ENCODE measurements around the gene DNAJC13.
"Not testable (repeated sequence)": the region's sequence is repeated elsewhere in the genome, so short reads cannot be mapped to it uniquely, and the experiment has no call there.

Gene DNAJC13

DNA sequence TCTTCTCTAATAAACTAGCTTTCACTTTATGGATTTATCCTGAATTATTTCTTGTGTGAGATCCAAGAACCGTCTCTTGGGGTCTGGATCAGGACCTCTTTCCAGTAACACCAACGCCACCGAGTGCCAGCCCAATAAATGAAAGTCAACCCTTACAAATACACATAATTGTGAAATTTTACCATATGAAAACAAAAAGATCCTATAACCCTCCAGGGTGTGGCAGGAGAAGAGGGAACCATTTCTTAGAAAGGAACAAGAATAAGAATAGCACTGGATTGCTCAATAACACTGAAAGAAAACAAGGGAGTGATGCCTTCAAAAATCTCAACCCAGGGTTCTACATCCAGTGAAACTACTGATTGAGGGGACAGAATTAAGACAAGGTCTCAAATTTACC, 128.2 kb downstream of the DNAJC13 start:
- Histone ChIP-seq H3K36me3 (ENCODE audit: insufficient read depth, low read length) (peaks cover 1% of the 10 kb centered on the region), H3K27ac (no peak overlapping the region), H3K4me3 (no peak overlapping the region), H3K9ac (ENCODE audit: insufficient read length) (no peak overlapping the region), H3K9me3 (ENCODE audit: low read depth, low read length) (no peaks in the 10 kb centered on the region)
- DNase-seq (ENCODE audit: low read depth, low spot score) = no peak
- no peak for TF ChIP-seq EZH2 (IDR thresholded peaks at IDR 0.05)
- TF ChIP-seq FOXP2 (optimal IDR thresholded peaks at IDR 0.05; ENCODE audit: control extremely low read depth, extremely low read length, insufficient read depth) = no peak
- no peak for TF ChIP-seq POLR2AphosphoS5 (IDR thresholded peaks at IDR 0.05; ENCODE audit: borderline replicate concordance, low read depth, low read length)

DNA sequence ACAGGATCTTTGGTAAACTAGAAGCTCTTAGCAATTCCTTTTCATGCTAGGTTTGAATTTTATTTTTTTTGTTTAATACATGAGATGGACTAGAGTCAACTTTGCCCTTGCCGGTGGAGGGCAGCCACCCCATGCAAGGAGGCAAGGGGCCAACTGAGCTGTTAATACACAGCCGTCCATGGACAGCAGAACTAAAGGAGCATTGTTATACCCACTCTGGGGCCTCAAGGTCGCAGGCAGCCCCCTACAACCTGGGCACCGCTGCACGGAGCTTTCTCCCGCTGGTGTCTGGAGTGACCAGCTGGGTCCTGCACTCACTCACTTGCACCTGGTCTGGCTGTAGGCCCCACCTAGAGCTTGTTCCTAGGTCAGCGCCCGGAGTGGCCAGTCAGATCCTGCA, 131.9 kb downstream of the DNAJC13 start:
- no peak overlapping the region for H3K9ac ChIP-seq (ENCODE audit: insufficient read length)
- no peak for DNase-seq (ENCODE audit: low read depth, low spot score)
- no peaks in the 10 kb centered on the region for H3K9me3 ChIP-seq (ENCODE audit: low read depth, low read length)
- TF ChIP-seq EZH2 (IDR thresholded peaks at IDR 0.05) = no peak
- TF ChIP-seq FOXP2 (optimal IDR thresholded peaks at IDR 0.05; ENCODE audit: control extremely low read depth, extremely low read length, insufficient read depth) = no peak
- no peak for TF ChIP-seq POLR2AphosphoS5 (IDR thresholded peaks at IDR 0.05; ENCODE audit: borderline replicate concordance, low read depth, low read length)
- no peaks in the 10 kb centered on the region for H3K36me3 ChIP-seq (ENCODE audit: insufficient read depth, low read length)
- H3K4me3 ChIP-seq = no peak overlapping the region
- H3K27ac ChIP-seq = no peak overlapping the region

DNA sequence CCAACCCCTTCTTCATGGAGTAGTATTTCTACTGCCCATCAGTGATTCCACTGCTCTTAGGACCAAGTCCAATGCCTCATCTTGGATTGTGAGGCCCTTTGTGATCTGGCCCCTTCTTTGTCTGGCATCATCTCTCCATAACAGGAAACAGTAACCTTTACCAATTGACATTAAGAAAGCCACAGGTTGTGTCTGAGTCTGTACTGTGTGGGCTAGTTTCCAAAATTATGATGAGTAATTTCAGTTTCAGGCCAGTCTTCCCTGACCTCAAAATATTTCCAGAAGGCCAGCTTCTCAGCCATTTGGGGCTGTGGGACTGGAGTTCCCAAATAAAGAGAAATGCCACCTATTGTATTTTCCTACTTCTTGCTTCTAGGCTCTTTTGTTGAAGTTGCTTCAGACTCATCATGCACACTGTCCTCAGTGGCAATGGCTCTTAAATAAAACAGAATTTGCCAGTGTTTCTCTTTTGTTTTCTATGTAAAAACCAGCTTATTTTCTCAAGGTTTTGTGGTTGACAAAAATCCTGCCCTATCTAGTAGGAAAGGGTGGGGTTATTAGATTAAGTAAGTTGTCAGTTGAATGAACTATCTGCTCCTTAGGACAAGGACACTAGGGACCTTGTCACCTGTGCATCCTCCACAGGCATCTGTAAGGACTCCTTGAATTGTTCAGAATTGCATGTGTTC, 132.7 kb downstream of the DNAJC13 start:
- H3K9ac ChIP-seq (ENCODE audit: insufficient read length) = no peak overlapping the region

DNA sequence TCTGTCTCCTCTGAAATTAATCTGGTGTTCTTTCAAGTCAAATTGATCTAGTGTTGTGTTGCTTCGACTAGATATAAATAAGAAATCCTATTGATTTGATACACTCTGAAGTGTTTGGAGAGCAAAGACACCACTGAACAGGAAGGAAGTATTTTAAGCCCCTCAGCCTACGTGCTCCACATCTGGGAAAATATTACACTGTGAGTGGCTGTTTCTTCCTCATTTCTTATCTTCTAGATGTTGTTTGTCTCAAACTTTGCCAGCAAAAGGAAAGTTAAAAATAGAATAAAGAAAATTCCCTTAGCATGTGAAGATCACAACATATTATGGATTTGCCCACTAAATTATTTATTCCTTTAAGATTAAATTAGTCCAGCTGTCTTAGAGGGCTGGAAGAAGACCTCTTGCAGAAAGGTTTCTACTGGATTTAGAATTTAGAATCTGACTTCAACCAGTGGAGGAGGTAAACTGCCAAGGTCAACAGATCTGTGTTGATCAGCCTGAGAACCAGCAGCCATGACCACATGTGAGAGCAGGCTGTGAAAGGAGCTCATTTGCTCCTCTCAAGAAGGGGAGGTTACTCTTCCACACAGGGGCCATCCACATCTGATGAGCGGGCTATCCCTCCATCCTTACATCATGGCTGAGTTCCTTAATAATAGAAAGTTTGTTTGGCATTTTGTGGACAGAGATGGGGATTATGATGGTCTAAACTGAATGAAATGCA, 133.4 kb downstream of the DNAJC13 start:
- DNase-seq (ENCODE audit: low read depth, low spot score) = no peak
- Histone ChIP-seq H3K27ac (no peak overlapping the region), H3K9ac (ENCODE audit: insufficient read length) (no peak overlapping the region), H3K36me3 (ENCODE audit: insufficient read depth, low read length) (no peaks in the 10 kb centered on the region), H3K4me3 (no peak overlapping the region), H3K9me3 (ENCODE audit: low read depth, low read length) (no peaks in the 10 kb centered on the region)
- TF ChIP-seq FOXP2 (optimal IDR thresholded peaks at IDR 0.05; ENCODE audit: control extremely low read depth, extremely low read length, insufficient read depth) (no peak), POLR2AphosphoS5 (IDR thresholded peaks at IDR 0.05; ENCODE audit: borderline replicate concordance, low read depth, low read length) (no peak), EZH2 (IDR thresholded peaks at IDR 0.05) (no peak)

More for the DNA sequence above, 132.7 kb downstream of the DNAJC13 start:
- Histone ChIP-seq H3K36me3 (ENCODE audit: insufficient read depth, low read length) (no peaks in the 10 kb centered on the region), H3K9me3 (ENCODE audit: low read depth, low read length) (no peaks in the 10 kb centered on the region), H3K27ac (no peak overlapping the region), H3K4me3 (no peak overlapping the region)
- no peak for DNase-seq (ENCODE audit: low read depth, low spot score)
- TF ChIP-seq FOXP2 (optimal IDR thresholded peaks at IDR 0.05; ENCODE audit: control extremely low read depth, extremely low read length, insufficient read depth) (no peak), POLR2AphosphoS5 (IDR thresholded peaks at IDR 0.05; ENCODE audit: borderline replicate concordance, low read depth, low read length) (no peak), EZH2 (IDR thresholded peaks at IDR 0.05) (no peak)

DNA sequence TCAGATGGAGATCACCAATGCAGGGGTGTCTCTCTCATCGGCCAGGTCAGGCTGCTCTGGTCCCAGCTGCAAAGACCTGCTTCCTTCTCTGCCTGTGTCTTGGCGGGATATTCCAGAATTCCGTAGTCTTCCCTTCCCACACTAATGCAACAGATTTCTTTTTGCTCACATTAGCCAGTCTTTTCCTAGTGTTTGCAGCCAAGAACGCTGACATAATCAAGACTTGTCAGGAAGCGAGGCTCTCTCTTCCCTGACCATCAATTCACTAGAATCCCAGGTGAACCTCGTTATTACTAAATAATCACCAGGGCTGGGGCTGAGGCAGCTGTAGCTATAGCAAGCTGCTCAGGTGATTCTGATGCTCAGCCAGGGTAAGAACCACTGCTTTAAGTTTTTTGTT, 136.5 kb downstream of the DNAJC13 start:
- Histone ChIP-seq H3K9ac (ENCODE audit: insufficient read length) (no peak overlapping the region), H3K36me3 (ENCODE audit: insufficient read depth, low read length) (no peaks in the 10 kb centered on the region), H3K9me3 (ENCODE audit: low read depth, low read length) (no peaks in the 10 kb centered on the region), H3K27ac (no peak overlapping the region), H3K4me3 (no peak overlapping the region)
- TF ChIP-seq POLR2AphosphoS5 (IDR thresholded peaks at IDR 0.05; ENCODE audit: borderline replicate concordance, low read depth, low read length) = no peak
- TF ChIP-seq EZH2 (IDR thresholded peaks at IDR 0.05) = no peak
- no peak for TF ChIP-seq FOXP2 (optimal IDR thresholded peaks at IDR 0.05; ENCODE audit: control extremely low read depth, extremely low read length, insufficient read depth)
- DNase-seq (ENCODE audit: low read depth, low spot score) = no peak

DNA sequence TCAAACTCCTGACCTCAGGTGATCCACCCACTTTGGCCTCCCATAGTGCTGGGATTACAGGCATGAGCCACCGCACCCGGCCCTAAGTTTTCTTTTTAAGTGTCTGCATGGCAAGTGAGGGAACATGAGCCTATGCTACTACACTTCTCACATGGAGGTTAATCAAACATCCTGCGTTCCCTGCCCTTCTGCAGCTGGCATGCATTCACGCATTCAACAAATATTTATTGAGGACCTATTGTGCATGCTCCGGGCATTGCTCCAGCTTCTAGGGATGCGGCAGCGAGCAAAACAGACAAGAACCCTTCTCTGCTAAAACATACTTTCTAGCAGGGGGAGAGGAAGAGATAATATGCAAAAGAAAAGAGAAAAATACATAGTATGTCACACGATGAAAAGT, 137.1 kb downstream of the DNAJC13 start:
- TF ChIP-seq FOXP2 (optimal IDR thresholded peaks at IDR 0.05; ENCODE audit: control extremely low read depth, extremely low read length, insufficient read depth) = no peak
- TF ChIP-seq EZH2 (IDR thresholded peaks at IDR 0.05) = no peak
- no peak for TF ChIP-seq POLR2AphosphoS5 (IDR thresholded peaks at IDR 0.05; ENCODE audit: borderline replicate concordance, low read depth, low read length)
- DNase-seq (ENCODE audit: low read depth, low spot score) = no peak
- no peaks in the 10 kb centered on the region for H3K9me3 ChIP-seq (ENCODE audit: low read depth, low read length)
- no peak overlapping the region for H3K27ac ChIP-seq
- no peak overlapping the region for H3K4me3 ChIP-seq
- H3K9ac ChIP-seq (ENCODE audit: insufficient read length) = no peak overlapping the region
- H3K36me3 ChIP-seq (ENCODE audit: insufficient read depth, low read length) = no peaks in the 10 kb centered on the region

DNA sequence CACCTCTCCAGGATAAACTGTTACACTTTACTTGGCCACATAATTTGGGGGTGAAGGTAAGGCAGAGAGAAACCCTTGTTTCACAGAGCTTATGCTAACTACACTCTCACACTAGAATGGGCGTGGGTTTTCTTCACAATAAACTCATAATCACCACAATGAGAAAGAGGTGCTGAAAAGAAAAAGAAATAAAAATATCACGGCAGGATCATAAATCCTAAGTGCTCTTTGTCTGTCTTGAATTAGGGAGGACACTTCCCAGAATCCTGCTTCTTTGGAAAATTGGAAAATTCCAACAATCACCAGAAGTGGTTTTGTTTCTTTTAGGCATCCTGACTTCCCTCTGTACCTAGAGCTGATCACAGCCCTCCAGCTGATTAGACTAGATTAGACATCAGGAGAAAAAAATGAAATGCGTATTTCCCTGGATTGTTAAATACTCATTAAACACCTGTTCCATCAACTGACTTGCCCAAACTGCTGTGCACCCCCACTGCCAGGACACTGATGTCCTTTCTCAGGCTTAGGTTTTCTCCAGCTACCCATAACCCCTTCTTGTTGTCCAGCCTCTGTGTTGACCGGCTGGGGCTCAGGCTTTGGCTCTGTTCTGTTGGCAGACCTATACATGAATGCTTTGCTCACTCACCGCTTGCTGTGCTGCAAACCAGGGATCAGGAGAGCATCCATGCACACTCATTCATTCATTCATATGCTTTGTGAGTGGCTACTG, 138.2 kb downstream of the DNAJC13 start:
- no peak overlapping the region for H3K9ac ChIP-seq (ENCODE audit: insufficient read length)
- H3K27ac ChIP-seq = no peak overlapping the region
- H3K4me3 ChIP-seq = no peak overlapping the region
- no peak for TF ChIP-seq FOXP2 (optimal IDR thresholded peaks at IDR 0.05; ENCODE audit: control extremely low read depth, extremely low read length, insufficient read depth)
- TF ChIP-seq EZH2 (IDR thresholded peaks at IDR 0.05) = no peak
- TF ChIP-seq POLR2AphosphoS5 (IDR thresholded peaks at IDR 0.05; ENCODE audit: borderline replicate concordance, low read depth, low read length) = no peak
- H3K9me3 ChIP-seq (ENCODE audit: low read depth, low read length) = no peaks in the 10 kb centered on the region
- DNase-seq (ENCODE audit: low read depth, low spot score) = no peak
- no peaks in the 10 kb centered on the region for H3K36me3 ChIP-seq (ENCODE audit: insufficient read depth, low read length)

DNA sequence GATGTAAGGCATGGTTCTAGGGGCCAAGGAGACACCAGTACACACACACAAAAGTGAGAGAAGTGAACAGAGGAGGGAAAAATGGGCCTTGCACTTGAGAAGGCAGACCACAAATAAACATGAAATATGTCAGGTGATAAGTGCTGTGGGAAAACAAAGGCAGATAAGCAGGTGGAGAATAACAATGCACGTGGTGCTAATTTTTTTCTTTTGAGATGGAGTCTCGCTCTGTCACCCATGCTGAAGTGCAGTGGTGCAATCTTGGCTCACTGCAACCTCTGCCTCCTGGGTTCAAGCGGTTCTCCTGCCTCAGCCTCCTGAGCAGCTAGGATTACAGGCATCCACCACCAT, 138.7 kb downstream of the DNAJC13 start:
- H3K36me3 ChIP-seq (ENCODE audit: insufficient read depth, low read length); DNase-seq (ENCODE audit: low read depth, low spot score); H3K27ac ChIP-seq; H3K9me3 ChIP-seq (ENCODE audit: low read depth, low read length); H3K4me3 ChIP-seq; H3K9ac ChIP-seq (ENCODE audit: insufficient read length): not testable (repeated sequence)
